Activated CD8-positive, alpha-beta T cell treated with anti-CD3 and anti-CD28 coated beads for 36 hours (primary cell): ENCODE results near the gene LARP4. TPM values are rescaled to one million over a fixed set of nuclear protein-coding genes. Genes with fewer than 3 reads are reported as not detected.

Experiments used
- ATAC-seq: fragments of 200-7000 bp; cut with Tn5 transposase; one replicate; pipeline ENCODE4 v1.10.0; 2021; ENCODE audit warnings: mild to moderate bottlenecking, moderate library complexity
- CTCF ChIA-PET: fragments of 350-600 bp; sonication (Branson Sonifier 250); formaldehyde crosslinking; loops from one replicate; lab custom pipeline; 2021; ENCODE audit warnings: antibody characterized with exemption; lab: Charles Lee
- POLR2A ChIA-PET: fragments of 350-600 bp; sonication (Branson Sonifier 250); formaldehyde crosslinking; loops from one replicate; lab custom pipeline; 2021; ENCODE audit warnings: antibody characterized with exemption; lab: Charles Lee
- DNase-seq: peaks from one replicate; pipeline ENCODE4 v3.0.0-alpha.2; 2020
- H3K27ac Mint-ChIP-seq: one replicate; pipeline ENCODE4 v1.8.0; 2021; ENCODE audit warnings: mild to moderate bottlenecking, mixed read lengths
- H3K27me3 Mint-ChIP-seq: one replicate; pipeline ENCODE4 v1.8.0; 2021; ENCODE audit warnings: mixed read lengths
- H3K36me3 Mint-ChIP-seq: one replicate; pipeline ENCODE4 v1.8.0; 2021; ENCODE audit warnings: low read depth, mixed read lengths
- H3K4me1 Mint-ChIP-seq: one replicate; pipeline ENCODE4 v1.8.0; 2021; ENCODE audit warnings: low read depth, mixed read lengths
- H3K4me3 Mint-ChIP-seq: one replicate; pipeline ENCODE4 v1.8.0; 2021; ENCODE audit warnings: mild to moderate bottlenecking, moderate library complexity, mixed read lengths
- H3K9me3 Mint-ChIP-seq: one replicate; pipeline ENCODE4 v1.8.0; 2021; ENCODE audit warnings: mixed read lengths
- CTCF ChIP-seq: fragments of 200-600 bp; IDR thresholded peaks from one replicate; pipeline ENCODE4 v1.8.0; 2022; ENCODE audit warnings: antibody characterized with exemption, mild to moderate bottlenecking
- intact Hi-C: fragments of 100-400 bp; cut with micrococcal nuclease; formaldehyde crosslinking; loops from one replicate; pipeline ENCODE4 v1.10.0; 2022
- total RNA-seq, 2 experiments: library from RNA; stranded (reverse); gene quantifications; one replicate each; pipeline ENCODE4 v1.2.3, GENCODE V29; 2021

LARP4 gene
- total RNA-seq, 2 experiments from 2014 or later: 94.1 to 95.5 TPM

- CTCF ChIA-PET: interaction anchor here (0.9 to 1.5 kb wide), 3 partner anchors 9 to 114 kb away, joined by 3 to 7 read pairs (median 6); partner anchors contain the start of gene DIP2B
- DNase-seq: no peak
- TF ChIP-seq CTCF: no peak
- Mint-ChIP-seq H3K9me3 (no peaks in the 10 kb centered on the region), H3K27ac (no peak overlapping the region), H3K4me3 (no peak overlapping the region), H3K4me1 (peaks cover 44% of the 10 kb centered on the region), H3K27me3 (no peaks in the 10 kb centered on the region), H3K36me3 (peaks cover 17% of the 10 kb centered on the region)
- intact Hi-C loops: no loop called here
- no peak for ATAC-seq
- POLR2A ChIA-PET: interaction anchor here (1.3 to 1.6 kb wide), 2 partner anchors 9 to 18 kb away, joined by 4 to 5 read pairs; partner anchors contain the start of gene DIP2B
Measured at GRCh38 chr12:50523772-50524171, 123.1 kb downstream of the LARP4 start.

- ChIA-PET POLR2A (interaction anchor here (0.9 to 1.6 kb wide), 3 partner anchors 8 to 19 kb away, joined by 3 to 5 read pairs (median 4); partner anchors contain the start of gene DIP2B), CTCF (interaction anchor here (1.4 to 1.5 kb wide), 2 partner anchors 8 to 20 kb away, joined by 6 to 7 read pairs; partner anchors contain the start of gene DIP2B)
- ATAC-seq (no peak), DNase-seq (no peak)
- Mint-ChIP-seq H3K36me3 (peaks cover 24% of the 10 kb centered on the region), H3K9me3 (no peaks in the 10 kb centered on the region), H3K4me1 (peaks cover 47% of the 10 kb centered on the region), H3K27me3 (no peaks in the 10 kb centered on the region), H3K4me3 (no peak overlapping the region), H3K27ac (no peak overlapping the region)
- intact Hi-C loops: no loop called here
- TF ChIP-seq CTCF: no peak
Measured at GRCh38 chr12:50524621-50525020, 123.9 kb downstream of the LARP4 start.

- ChIA-PET POLR2A (interaction anchor here (1.1 kb wide), 1 partner anchor 7 kb away, joined by 3 read pairs; no protein-coding TSS in a partner anchor), CTCF (no interaction called here)
- Mint-ChIP-seq H3K4me1 (peaks cover 41% of the 10 kb centered on the region), H3K9me3 (no peaks in the 10 kb centered on the region), H3K36me3 (peaks cover 24% of the 10 kb centered on the region), H3K4me3 (no peak overlapping the region), H3K27ac (peak overlapping the region; percentile 38), H3K27me3 (no peaks in the 10 kb centered on the region)
- no peak for ATAC-seq
- TF ChIP-seq CTCF: no peak
- intact Hi-C loops: no loop called here
- DNase-seq: no peak
Measured at GRCh38 chr12:50525422-50525821, 124.7 kb downstream of the LARP4 start.

DNA sequence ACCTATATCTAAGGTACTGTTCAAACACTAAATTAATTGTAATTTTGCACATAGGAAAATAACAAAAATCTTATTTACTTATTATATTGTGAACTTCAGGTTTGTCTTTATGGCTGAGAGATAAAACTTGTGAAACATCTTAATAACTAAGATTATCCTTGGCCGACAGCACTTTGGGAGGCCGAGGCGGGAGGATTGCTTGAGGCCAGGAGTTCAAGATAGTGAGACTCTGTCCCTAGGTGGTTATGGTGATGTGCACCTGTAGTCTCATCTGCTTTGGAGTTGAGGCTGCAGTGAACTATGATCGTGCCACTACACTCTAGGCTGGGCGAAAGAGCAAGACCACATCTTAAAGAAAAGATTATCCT is 126.7 kb downstream of the LARP4 start:
- H3K27ac Mint-ChIP-seq: no peak overlapping the region
- no peak overlapping the region for H3K4me3 Mint-ChIP-seq
- no peak for ATAC-seq
- TF ChIP-seq CTCF: no peak
- DNase-seq: no peak
- POLR2A ChIA-PET: no interaction called here
- H3K4me1 Mint-ChIP-seq: peaks cover 35% of the 10 kb centered on the region
- intact Hi-C loops: no loop called here
- no peaks in the 10 kb centered on the region for H3K27me3 Mint-ChIP-seq
- H3K9me3 Mint-ChIP-seq: no peaks in the 10 kb centered on the region
- CTCF ChIA-PET: interaction anchor here (1.0 kb wide), 1 partner anchor 23 kb away, joined by 3 read pairs; the partner anchor contains the start of gene DIP2B
- H3K36me3 Mint-ChIP-seq: peaks cover 23% of the 10 kb centered on the region

DNA sequence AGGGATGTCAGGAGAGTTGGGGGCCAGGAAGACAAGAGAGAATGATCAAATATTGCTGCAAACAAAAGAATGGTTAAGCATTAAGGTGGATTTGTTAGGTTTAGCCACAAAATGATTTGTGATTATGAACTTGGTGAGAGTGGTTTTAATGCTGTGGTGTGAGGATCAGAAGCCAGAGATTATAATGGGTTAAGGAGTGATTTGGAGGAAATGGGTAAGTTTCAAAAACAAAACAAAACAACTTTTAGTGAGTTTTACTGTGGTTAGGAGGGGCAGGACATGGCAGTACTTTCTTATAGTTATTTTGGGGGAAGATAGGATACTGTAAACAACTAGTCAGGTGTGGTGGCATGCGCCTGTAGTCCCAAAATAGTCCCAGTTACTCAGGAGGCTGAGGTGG is 128.1 kb downstream of the LARP4 start:
- no peak for DNase-seq
- no peak for ATAC-seq
- CTCF ChIA-PET: no interaction called here
- no peak for TF ChIP-seq CTCF
- intact Hi-C loops: no loop called here
- Mint-ChIP-seq H3K9me3 (no peaks in the 10 kb centered on the region), H3K27me3 (no peaks in the 10 kb centered on the region), H3K36me3 (peaks cover 20% of the 10 kb centered on the region), H3K4me1 (peaks cover 30% of the 10 kb centered on the region), H3K27ac (peak overlapping the region; percentile 49), H3K4me3 (no peak overlapping the region)
- POLR2A ChIA-PET: interaction anchor here (1.1 to 5.6 kb wide), 2 partner anchors 9 to 25 kb away, joined by 3 to 36 read pairs; no protein-coding TSS in a partner anchor
